ENCODE data around the gene SASH1. TPM values are rescaled to one million over a fixed set of nuclear protein-coding genes. Genes with fewer than 3 reads are reported as not detected.

SASH1 gene
- polyA plus RNA-seq, 3 donors: 6.0 to 56.3 (median 32.1) TPM

GRCh38 chr6:148497257-148497656, 154.6 kb downstream of the SASH1 start:
- WGBS, 3 donors: 80 to 97% (median 82%) methylated on average over 2 of the region's 2 CpGs
- no peak overlapping the region for H3K27ac ChIP-seq (ENCODE audit: low read depth, low read length)

DNA sequence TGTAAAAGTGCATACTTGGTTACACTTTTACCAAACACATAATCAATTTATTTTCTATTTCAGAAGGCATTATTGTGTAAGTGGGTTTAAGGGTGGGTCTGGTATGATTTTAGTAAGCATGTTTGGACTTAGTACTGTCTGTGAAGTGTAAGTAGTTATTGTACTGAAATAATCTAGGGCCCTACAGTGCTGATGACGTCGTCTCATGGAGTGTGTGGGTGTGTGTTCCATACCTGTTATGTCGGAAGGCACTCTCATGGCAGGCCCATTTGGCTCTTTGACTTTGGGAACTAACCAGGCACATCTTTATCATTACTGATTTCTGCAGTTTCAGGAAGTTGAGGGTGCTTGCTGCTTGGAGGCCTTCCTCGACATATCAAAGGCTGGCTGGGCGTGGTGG, 155.1 kb downstream of the SASH1 start:
- 92 to 97% (median 92%) methylated on average over 5 of the region's 5 CpGs for WGBS, 3 donors
- H3K27ac ChIP-seq (ENCODE audit: low read depth, low read length): no peak overlapping the region

DNA sequence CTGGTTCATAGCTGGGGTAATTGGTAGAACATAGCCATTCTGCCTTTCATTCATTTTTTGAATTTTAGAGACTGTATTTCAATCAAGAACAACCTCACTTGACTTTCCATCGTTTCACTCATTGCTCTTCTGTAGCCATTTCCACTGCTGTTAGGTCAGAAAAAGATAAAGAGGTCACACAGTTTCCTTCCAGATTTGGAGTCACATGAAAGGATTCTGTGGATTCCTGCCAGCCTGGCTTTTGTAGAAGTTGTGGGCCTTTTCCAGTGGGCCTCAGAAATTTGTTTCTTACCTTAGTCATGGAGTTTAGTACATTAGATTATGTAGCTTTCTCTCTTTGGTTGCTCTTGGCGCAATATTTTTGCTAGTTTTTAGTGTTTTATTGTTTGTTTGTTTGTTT, 157.8 kb downstream of the SASH1 start:
- 63 to 76% (median 67%) methylated on average over 2 of the region's 2 CpGs for WGBS, 3 donors
- H3K27ac ChIP-seq (ENCODE audit: low read depth, low read length): no peak overlapping the region

- 60 to 87% (median 66%) methylated on average over 5 of the region's 5 CpGs for WGBS, 3 donors
- H3K27ac ChIP-seq (ENCODE audit: low read depth, low read length): peak overlapping the region; percentile 8
Measured at GRCh38 chr6:148501178-148501590, 158.5 kb downstream of the SASH1 start.

GRCh38 chr6:148502083-148502772, 159.6 kb downstream of the SASH1 start:
- WGBS, 3 donors: 40 to 66% (median 42%) methylated on average over 8 of the region's 8 CpGs
- H3K27ac ChIP-seq (ENCODE audit: low read depth, low read length): peak overlapping the region; percentile 66

GRCh38 chr6:148502773-148503135, 160.1 kb downstream of the SASH1 start:
- WGBS, 3 donors: 66 to 82% (median 68%) methylated on average over 6 of the region's 6 CpGs

GRCh38 chr6:148503703-148504102, 161.1 kb downstream of the SASH1 start:
- 41 to 94% (median 51%) methylated on average over 1 of the region's 1 CpG for WGBS, 3 donors
- H3K27ac ChIP-seq (ENCODE audit: low read depth, low read length): no peak overlapping the region

More at GRCh38 chr6:148502773-148503135, 160.1 kb downstream of the SASH1 start:
- H3K27ac ChIP-seq (ENCODE audit: low read depth, low read length): peak overlapping the region; percentile 66

- WGBS, 3 donors: 38 to 75% (median 62%) methylated on average over 5 of the region's 5 CpGs
- no peak overlapping the region for H3K27ac ChIP-seq (ENCODE audit: low read depth, low read length)
Measured at GRCh38 chr6:148507774-148508173, 165.1 kb downstream of the SASH1 start.

DNA sequence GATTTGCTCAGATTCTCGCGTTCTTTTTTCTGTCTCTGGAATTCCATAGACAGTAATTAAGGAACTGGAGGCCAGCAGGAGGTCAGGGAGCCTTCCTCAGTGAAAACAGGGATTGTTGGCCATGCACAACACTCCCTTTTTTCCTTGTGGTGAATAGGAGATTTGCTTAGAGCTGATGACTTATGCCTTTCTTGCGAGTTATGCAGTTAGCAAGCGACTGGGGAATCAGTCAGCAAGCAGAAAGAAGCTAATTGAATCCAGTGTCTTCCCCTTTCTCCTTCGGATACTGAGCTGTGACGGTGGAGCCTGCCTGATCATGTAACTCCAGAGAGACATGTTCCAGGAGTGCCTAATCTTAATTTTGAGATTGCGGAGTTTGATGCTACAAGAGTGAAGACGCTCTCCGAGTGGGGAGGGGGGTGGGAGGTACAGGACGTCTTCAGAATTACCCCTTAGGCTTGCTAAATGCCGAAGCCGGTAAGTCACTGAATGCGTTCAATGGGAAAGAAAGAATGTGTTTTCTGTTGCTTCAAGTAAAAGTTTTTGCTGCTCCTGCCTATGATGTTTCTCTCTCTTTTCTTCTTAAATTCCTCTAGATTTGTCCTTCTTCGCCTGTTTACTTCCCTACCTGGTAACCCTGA, 165.9 kb downstream of the SASH1 start:
- WGBS, 3 donors: 50 to 67% (median 55%) methylated on average over 14 of the region's 14 CpGs
- no peak overlapping the region for H3K27ac ChIP-seq (ENCODE audit: low read depth, low read length)

GRCh38 chr6:148509119-148509799, 166.6 kb downstream of the SASH1 start:
- H3K27ac ChIP-seq (ENCODE audit: low read depth, low read length): peak overlapping the region; percentile 33
- 51 to 58% (median 54%) methylated on average over 14 of the region's 14 CpGs for WGBS, 3 donors

DNA sequence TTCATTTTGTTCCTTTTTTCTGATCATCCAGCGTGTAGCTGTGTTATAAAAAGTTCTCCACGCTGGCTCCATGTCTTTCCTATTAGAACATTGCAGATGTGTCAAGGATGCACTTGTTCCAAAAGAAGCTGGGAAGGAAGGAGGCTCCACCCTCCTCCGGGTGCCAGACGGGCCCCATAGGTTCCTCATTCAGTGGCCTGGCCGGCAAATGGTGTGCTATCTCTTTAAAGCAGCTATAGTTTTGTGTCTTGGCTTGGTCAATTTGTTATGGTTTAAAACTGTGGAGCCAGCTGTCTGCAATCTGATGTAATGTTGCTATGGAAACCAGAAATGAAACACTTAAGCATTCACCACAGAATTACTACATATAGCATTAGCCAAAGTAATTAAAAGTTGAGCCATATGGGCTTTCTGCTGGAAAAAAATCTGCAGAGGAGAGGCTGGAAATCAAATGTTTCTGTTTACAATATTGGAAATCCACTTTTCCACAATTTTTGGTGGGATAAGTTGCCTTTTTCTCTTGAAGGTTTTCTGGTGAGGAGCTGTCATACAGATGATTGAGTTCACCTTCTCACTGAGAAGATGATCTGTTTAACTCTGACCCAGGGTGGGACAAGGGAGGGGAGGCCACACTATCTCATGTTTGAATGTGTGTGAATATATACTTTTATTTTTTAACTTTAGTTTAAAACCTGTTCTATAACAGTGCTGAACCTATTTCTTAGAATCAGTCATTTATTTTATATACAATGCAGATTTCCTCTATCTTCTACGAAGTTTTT, 167.4 kb downstream of the SASH1 start:
- 14 to 49% (median 17%) methylated on average over 6 of the region's 6 CpGs for WGBS, 3 donors
- H3K27ac ChIP-seq (ENCODE audit: low read depth, low read length): no peak overlapping the region

- peak overlapping the region; percentile 29 for H3K27ac ChIP-seq (ENCODE audit: low read depth, low read length)
- 62 to 83% (median 65%) methylated on average over 14 of the region's 14 CpGs for WGBS, 3 donors
Measured at GRCh38 chr6:148513145-148514071, 170.8 kb downstream of the SASH1 start.

- 68 to 88% (median 69%) methylated on average over 13 to 14 of the region's 14 CpGs for WGBS, 3 donors
- H3K27ac ChIP-seq (ENCODE audit: low read depth, low read length): peak overlapping the region; percentile 29
Measured at GRCh38 chr6:148514091-148514845, 171.6 kb downstream of the SASH1 start.

DNA sequence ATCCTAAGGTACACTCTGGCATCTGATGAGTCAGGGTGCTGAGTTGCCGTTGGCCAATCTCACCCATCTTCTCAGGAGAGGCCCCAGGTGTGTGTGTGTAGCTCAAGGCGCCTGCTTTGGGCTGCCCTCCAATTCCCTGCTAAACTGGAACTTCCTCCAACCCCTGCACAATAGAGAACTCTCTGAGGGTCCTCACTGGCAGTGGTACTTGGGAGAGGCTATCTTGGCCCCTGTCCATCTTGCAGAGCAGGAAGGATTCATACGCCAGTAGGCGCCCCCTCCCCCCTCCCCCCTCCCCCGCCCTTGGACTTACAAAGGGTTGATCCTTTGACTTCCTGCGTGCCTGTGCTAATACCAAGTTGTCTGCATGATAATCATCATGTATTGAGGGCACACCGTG, 173.6 kb downstream of the SASH1 start:
- WGBS, 3 donors: 66 to 94% (median 72%) methylated on average over 7 of the region's 7 CpGs
- no peak overlapping the region for H3K27ac ChIP-seq (ENCODE audit: low read depth, low read length)

DNA sequence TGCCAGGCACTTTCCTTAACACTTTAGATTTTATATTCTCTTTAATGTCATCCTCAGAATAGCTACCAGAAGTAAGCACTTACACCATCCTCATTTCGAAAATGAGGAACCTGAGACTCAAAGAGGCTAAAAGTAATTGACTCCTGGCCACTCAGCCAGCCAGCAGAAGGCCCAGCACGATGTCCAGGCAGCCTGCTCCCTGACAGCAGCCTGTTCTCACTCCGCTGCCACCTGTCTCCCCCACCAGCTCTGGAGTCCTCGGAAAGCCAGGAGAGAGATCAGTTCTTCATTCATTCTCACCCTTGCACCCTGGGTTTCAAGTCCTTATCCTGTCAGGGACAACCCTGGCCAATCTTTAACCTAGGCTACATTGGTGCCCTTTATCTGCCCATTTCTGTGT, 174.0 kb downstream of the SASH1 start:
- 75 to 84% (median 75%) methylated on average over 4 of the region's 4 CpGs for WGBS, 3 donors
- no peak overlapping the region for H3K27ac ChIP-seq (ENCODE audit: low read depth, low read length)

GRCh38 chr6:148517470-148517869, 174.8 kb downstream of the SASH1 start:
- WGBS, 3 donors: 89 to 98% (median 91%) methylated on average over 10 of the region's 10 CpGs
- H3K27ac ChIP-seq (ENCODE audit: low read depth, low read length): no peak overlapping the region

GRCh38 chr6:148518511-148519156, 176.0 kb downstream of the SASH1 start:
- H3K27ac ChIP-seq (ENCODE audit: low read depth, low read length): no peak overlapping the region
- 60 to 88% (median 65%) methylated on average over 12 of the region's 12 CpGs for WGBS, 3 donors

All from adipose tissue (tissue), 3 donors.